ENCODE data around the gene DPH2. TPM values are rescaled to one million over a fixed set of nuclear protein-coding genes. Genes with fewer than 3 reads are reported as not detected.

The DPH2 gene
- total RNA-seq, 1 donor from 2014 or later, result 17.1 TPM

GRCh38 chr1:44012404-44012803, 42.6 kb downstream of the DPH2 start:
- H3K4me1 Mint-ChIP-seq (ENCODE audit: unreplicated experiment), result no peaks in the 10 kb centered on the region
- no peaks in the 10 kb centered on the region for H3K36me3 Mint-ChIP-seq (ENCODE audit: low read depth, unreplicated experiment)
- no peaks in the 10 kb centered on the region for H3K9me3 Mint-ChIP-seq (ENCODE audit: unreplicated experiment)
- TF ChIP-seq, protein P1, sequence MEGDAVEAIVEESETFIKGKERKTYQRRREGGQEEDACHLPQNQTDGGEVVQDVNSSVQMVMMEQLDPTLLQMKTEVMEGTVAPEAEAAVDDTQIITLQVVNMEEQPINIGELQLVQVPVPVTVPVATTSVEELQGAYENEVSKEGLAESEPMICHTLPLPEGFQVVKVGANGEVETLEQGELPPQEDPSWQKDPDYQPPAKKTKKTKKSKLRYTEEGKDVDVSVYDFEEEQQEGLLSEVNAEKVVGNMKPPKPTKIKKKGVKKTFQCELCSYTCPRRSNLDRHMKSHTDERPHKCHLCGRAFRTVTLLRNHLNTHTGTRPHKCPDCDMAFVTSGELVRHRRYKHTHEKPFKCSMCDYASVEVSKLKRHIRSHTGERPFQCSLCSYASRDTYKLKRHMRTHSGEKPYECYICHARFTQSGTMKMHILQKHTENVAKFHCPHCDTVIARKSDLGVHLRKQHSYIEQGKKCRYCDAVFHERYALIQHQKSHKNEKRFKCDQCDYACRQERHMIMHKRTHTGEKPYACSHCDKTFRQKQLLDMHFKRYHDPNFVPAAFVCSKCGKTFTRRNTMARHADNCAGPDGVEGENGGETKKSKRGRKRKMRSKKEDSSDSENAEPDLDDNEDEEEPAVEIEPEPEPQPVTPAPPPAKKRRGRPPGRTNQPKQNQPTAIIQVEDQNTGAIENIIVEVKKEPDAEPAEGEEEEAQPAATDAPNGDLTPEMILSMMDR (IDR thresholded peaks at IDR 0.05; ENCODE audit: unreplicated experiment), result no peak
- no peak overlapping the region for H3K27ac Mint-ChIP-seq (ENCODE audit: unreplicated experiment)
- DNase-seq (ENCODE audit: low spot score), result no peak
- no peak overlapping the region for H3K4me3 Mint-ChIP-seq (ENCODE audit: unreplicated experiment)
- peaks cover 5% of the 10 kb centered on the region for H3K27me3 Mint-ChIP-seq (ENCODE audit: unreplicated experiment)

DNA sequence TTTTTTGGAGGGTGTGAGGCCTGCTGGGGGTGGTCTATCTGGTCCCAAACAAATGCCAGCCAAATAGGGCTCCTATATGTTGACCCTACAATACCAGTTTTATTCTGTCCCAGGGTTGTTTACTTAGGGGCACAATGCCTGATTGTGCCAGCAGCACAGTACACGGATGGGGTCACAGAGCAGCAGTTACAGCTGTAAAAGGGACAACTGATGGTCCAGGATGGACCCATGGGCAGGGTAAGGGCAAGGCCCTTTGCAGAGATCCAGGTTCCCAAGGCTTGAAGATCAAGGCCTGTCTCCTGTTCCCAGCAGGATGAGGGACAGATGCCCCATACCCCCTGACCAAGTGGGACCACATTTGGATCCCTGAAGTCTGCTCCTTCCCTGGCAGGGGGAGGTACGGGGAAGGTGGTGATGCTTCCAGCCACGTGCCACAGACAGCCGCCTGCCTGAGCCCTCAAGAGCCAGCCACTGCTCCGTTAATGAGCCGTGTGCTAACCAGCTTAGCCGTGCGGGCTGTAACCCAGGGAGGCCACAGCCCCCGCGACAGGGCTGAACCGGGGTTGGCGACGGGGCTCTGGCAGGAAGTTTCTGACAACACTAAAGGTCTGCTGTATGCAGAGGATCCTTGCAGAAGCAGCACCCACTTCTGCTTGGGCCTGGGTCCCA, 43.3 kb downstream of the DPH2 start:
- H3K4me1 Mint-ChIP-seq (ENCODE audit: unreplicated experiment), result no peaks in the 10 kb centered on the region
- TF ChIP-seq, protein P1 (IDR thresholded peaks at IDR 0.05; ENCODE audit: unreplicated experiment), result no peak
- H3K9me3 Mint-ChIP-seq (ENCODE audit: unreplicated experiment), result no peaks in the 10 kb centered on the region
- no peak overlapping the region for H3K4me3 Mint-ChIP-seq (ENCODE audit: unreplicated experiment)
- H3K27me3 Mint-ChIP-seq (ENCODE audit: unreplicated experiment), result peaks cover 5% of the 10 kb centered on the region
- H3K27ac Mint-ChIP-seq (ENCODE audit: unreplicated experiment), result no peak overlapping the region
- no peaks in the 10 kb centered on the region for H3K36me3 Mint-ChIP-seq (ENCODE audit: low read depth, unreplicated experiment)
- DNase-seq (ENCODE audit: low spot score), result no peak

DNA sequence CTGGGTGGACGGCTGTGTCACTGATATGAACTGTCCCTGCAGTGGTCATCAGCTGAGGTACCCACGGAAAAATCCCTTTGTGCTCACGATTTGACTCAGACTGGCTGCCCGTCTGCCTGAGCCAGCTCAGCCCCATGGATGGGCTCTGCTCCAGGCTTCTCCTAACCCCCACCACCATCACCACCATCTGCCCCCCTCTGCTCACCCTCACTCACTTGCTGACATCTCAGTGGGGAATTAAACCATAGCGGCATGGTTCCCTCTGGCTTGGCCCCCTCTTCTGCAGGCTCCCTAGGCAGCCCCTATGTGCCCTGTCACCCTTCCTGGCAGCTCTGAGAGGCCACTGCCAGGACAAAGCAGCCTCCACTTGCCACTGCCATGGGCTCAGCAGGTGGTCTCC, 44.1 kb downstream of the DPH2 start:
- no peaks in the 10 kb centered on the region for H3K36me3 Mint-ChIP-seq (ENCODE audit: low read depth, unreplicated experiment)
- H3K4me3 Mint-ChIP-seq (ENCODE audit: unreplicated experiment), result no peak overlapping the region
- H3K27me3 Mint-ChIP-seq (ENCODE audit: unreplicated experiment), result peaks cover 5% of the 10 kb centered on the region
- no peak overlapping the region for H3K27ac Mint-ChIP-seq (ENCODE audit: unreplicated experiment)
- DNase-seq (ENCODE audit: low spot score), result no peak
- H3K4me1 Mint-ChIP-seq (ENCODE audit: unreplicated experiment), result no peaks in the 10 kb centered on the region
- H3K9me3 Mint-ChIP-seq (ENCODE audit: unreplicated experiment), result no peaks in the 10 kb centered on the region
- TF ChIP-seq, protein P1 (IDR thresholded peaks at IDR 0.05; ENCODE audit: unreplicated experiment), result no peak

DNA sequence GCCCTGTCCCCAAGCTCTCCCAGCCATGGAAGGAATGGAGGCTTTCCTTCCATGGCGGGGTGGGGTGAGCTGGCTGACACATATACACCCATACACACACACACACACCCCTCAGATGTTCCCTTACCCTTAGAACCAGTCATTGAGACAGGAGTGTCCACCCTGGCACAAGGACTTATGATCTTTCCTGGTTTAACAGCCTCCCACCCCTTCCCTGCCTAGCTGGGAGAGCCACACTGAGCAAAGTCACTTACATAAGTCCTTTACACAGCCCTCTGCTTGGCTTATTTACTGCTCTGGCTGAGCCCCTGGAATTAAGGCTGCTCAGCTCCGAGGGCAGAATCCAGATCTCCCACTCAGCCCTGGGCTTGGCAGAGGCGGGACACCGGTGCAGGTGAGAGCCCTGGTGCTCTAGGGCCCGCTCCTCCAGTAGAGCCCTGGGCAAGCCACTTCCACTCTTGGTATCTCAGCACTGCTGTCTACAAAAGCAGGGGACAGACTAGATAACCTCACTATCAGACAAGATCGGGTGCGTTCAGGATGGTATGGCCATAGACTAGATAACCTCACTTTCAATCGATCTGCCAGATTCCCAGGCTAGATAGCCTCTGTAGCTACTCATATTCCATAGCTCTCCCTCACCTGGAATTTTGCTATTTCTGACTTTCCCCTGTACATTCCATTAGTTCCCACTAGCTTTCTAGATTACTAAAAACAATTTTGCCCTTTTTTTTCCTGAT, 44.7 kb downstream of the DPH2 start:
- no peaks in the 10 kb centered on the region for H3K4me1 Mint-ChIP-seq (ENCODE audit: unreplicated experiment)
- no peaks in the 10 kb centered on the region for H3K9me3 Mint-ChIP-seq (ENCODE audit: unreplicated experiment)
- TF ChIP-seq, protein P1 (IDR thresholded peaks at IDR 0.05; ENCODE audit: unreplicated experiment), result no peak
- no peak for DNase-seq (ENCODE audit: low spot score)
- no peak overlapping the region for H3K27ac Mint-ChIP-seq (ENCODE audit: unreplicated experiment)
- H3K4me3 Mint-ChIP-seq (ENCODE audit: unreplicated experiment), result no peak overlapping the region
- peaks cover 5% of the 10 kb centered on the region for H3K27me3 Mint-ChIP-seq (ENCODE audit: unreplicated experiment)
- no peaks in the 10 kb centered on the region for H3K36me3 Mint-ChIP-seq (ENCODE audit: low read depth, unreplicated experiment)

- Mint-ChIP-seq H3K9me3 (ENCODE audit: unreplicated experiment) (no peaks in the 10 kb centered on the region), H3K27me3 (ENCODE audit: unreplicated experiment) (peaks cover 5% of the 10 kb centered on the region), H3K4me1 (ENCODE audit: unreplicated experiment) (peaks cover 4% of the 10 kb centered on the region), H3K36me3 (ENCODE audit: low read depth, unreplicated experiment) (no peaks in the 10 kb centered on the region), H3K4me3 (ENCODE audit: unreplicated experiment) (no peak overlapping the region), H3K27ac (ENCODE audit: unreplicated experiment) (no peak overlapping the region)
- DNase-seq (ENCODE audit: low spot score), result no peak
- TF ChIP-seq, protein P1 (IDR thresholded peaks at IDR 0.05; ENCODE audit: unreplicated experiment), result no peak
Measured at GRCh38 chr1:44015206-44015605, 45.4 kb downstream of the DPH2 start.

All from endothelial cell (in vitro differentiated cells).